ENCODE measurements around the gene TESK2. TPM values are rescaled to one million over a fixed set of nuclear protein-coding genes. Genes with fewer than 3 reads are reported as not detected.
"Not testable (repeated sequence)": the region's sequence is repeated elsewhere in the genome, so short reads cannot be mapped to it uniquely, and the experiment has no call there.

Gene TESK2
- total and polyA plus RNA-seq, 8 donors = 1.5 to 3.6 (median 2.6) TPM

DNA sequence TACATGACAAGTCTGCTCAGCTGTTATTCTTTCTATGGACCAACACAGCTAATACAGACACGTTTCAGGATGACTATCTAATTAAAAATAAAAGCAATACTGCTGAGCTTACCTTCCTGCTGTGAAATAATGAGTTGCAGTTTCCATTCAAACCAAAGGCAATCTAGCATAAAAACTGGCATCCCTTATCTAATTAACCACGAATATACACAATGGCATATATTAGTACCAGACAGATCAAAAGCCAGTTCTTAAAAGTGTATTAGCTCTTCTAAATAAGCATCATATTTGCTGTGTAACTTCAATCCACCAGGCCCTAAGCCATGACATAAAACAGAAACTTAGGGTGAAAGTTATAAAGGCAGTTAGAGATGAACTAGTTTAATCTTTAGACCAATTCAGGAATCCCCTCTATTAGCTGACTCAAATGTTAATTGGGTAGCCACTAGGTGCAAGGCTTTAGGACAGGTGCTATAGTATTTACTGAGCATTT, 20.6 kb downstream of the TESK2 start:
- FAIRE-seq (no peak), ATAC-seq (no peak), DNase-seq (no peak)
- Histone ChIP-seq H3K36me3 (no peaks in the 10 kb centered on the region), H3K27me3 (no peaks in the 10 kb centered on the region), H3K9me3 (no peaks in the 10 kb centered on the region), H3K4me1 (no peaks in the 10 kb centered on the region), H3K27ac (no peak overlapping the region), H3K4me3 (no peak overlapping the region)
- TF ChIP-seq, protein P1, sequence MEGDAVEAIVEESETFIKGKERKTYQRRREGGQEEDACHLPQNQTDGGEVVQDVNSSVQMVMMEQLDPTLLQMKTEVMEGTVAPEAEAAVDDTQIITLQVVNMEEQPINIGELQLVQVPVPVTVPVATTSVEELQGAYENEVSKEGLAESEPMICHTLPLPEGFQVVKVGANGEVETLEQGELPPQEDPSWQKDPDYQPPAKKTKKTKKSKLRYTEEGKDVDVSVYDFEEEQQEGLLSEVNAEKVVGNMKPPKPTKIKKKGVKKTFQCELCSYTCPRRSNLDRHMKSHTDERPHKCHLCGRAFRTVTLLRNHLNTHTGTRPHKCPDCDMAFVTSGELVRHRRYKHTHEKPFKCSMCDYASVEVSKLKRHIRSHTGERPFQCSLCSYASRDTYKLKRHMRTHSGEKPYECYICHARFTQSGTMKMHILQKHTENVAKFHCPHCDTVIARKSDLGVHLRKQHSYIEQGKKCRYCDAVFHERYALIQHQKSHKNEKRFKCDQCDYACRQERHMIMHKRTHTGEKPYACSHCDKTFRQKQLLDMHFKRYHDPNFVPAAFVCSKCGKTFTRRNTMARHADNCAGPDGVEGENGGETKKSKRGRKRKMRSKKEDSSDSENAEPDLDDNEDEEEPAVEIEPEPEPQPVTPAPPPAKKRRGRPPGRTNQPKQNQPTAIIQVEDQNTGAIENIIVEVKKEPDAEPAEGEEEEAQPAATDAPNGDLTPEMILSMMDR (IDR thresholded peaks at IDR 0.05) = no peak
- 46 to 51% methylated on average over 2 of the region's 2 CpGs for WGBS, 2 donors
- intact Hi-C loops (cut with DNase I) = no loop called here

DNA sequence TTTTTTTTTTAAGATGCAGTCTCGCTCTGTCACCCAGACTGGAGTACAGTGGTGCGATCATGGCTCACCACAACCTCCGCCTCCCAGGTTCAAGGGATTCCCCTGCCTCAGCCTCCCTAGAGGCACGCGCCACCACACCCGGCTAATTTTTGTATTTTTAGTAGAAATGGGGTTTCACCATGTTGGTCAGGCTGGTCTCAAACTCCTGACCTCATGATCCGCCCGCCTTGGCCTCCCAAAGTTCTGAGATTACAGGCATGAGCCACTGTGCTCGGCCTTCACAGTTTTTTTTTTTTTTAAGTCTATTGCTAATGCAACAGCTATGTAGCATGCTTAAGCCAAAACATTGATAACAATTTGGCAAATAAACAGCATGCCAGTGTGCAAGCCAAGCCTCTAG, 23.6 kb downstream of the TESK2 start:
- H3K4me3 ChIP-seq; H3K27me3 ChIP-seq; FAIRE-seq; H3K9me3 ChIP-seq; H3K36me3 ChIP-seq; H3K27ac ChIP-seq; intact Hi-C loops (cut with DNase I); DNase-seq; ATAC-seq; H3K4me1 ChIP-seq: not testable (repeated sequence)
- 88 to 95% methylated on average over 9 of the region's 9 CpGs for WGBS, 2 donors

DNA sequence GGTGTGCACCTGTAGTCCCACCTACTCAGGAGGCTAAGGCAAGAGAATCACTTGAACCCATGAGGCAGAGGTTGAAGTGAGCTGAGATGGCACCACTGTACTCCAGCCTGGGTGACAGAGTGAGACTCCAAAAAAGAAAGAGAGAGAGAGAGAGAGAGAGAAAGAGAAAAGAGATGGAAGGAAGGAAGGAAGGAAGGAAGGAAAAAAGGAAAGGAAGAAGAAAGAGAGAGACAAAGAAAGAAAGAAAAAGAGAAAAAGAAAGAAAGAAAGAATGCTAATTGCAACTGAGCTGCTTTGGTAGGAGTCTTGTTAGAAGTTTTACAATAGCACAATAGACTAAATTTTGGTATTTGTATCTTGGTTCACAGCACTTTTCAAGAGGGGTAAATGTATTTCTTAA, 25.7 kb downstream of the TESK2 start:
- Histone ChIP-seq H3K27me3 (no peaks in the 10 kb centered on the region), H3K36me3 (no peaks in the 10 kb centered on the region), H3K9me3 (no peaks in the 10 kb centered on the region), H3K4me1 (no peaks in the 10 kb centered on the region), H3K4me3 (no peak overlapping the region), H3K27ac (no peak overlapping the region)
- DNase-seq (no peak), ATAC-seq (no peak), FAIRE-seq (no peak)
- TF ChIP-seq, protein P1 (IDR thresholded peaks at IDR 0.05) = no peak
- intact Hi-C loops (cut with DNase I) = no loop called here

DNA sequence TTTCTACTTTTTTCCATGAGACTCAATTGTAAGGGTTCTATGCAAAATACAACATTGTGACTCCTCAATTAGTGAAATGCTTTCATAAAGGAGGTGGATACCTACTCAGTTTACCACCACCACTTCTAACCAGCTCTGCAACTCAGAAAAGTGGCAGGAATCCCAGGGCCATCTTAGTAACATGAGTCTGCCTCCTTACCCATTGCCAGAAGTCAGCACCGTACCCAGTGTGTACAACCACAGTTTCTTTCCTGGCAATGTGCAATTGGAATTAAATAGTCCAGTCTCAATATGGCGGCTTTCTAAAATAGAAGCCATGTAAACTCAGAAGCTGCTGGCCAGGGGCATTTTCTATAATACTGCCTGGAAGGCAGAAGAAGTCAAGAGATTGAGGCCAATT, 32.1 kb downstream of the TESK2 start:
- no peak overlapping the region for H3K4me3 ChIP-seq
- H3K27me3 ChIP-seq = no peaks in the 10 kb centered on the region
- no peak overlapping the region for H3K27ac ChIP-seq
- intact Hi-C loops (cut with DNase I) = no loop called here
- 91 to 94% methylated on average over 2 of the region's 2 CpGs for WGBS, 2 donors
- TF ChIP-seq, protein P1 (IDR thresholded peaks at IDR 0.05) = no peak
- H3K36me3 ChIP-seq = no peaks in the 10 kb centered on the region
- DNase-seq (no peak), ATAC-seq (no peak), FAIRE-seq (no peak)
- no peaks in the 10 kb centered on the region for H3K4me1 ChIP-seq
- no peaks in the 10 kb centered on the region for H3K9me3 ChIP-seq

DNA sequence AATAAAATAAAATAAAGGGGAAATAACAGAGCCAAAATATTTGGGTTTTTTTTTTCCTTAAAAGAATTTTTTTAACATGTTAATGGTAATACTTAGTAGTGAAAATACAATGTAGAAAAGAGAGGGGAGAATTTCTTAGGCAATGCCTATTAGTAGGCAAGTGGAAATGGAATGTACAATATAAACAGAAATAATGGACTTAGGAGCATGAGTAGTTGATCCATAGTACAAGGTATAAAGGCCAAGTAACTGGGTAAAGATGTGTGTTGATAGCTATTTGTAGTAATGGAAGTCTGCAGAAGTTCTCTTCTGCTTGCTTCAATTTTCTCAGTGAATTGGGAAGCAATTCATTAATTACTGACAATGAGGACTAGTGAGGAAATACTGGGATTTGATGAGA, 34.4 kb downstream of the TESK2 start:
- Histone ChIP-seq H3K27ac (no peak overlapping the region), H3K27me3 (no peaks in the 10 kb centered on the region), H3K4me1 (no peaks in the 10 kb centered on the region), H3K36me3 (no peaks in the 10 kb centered on the region), H3K4me3 (no peak overlapping the region), H3K9me3 (no peaks in the 10 kb centered on the region)
- intact Hi-C loops (cut with DNase I) = no loop called here
- FAIRE-seq (no peak), ATAC-seq (no peak), DNase-seq (no peak)
- TF ChIP-seq, protein P1 (IDR thresholded peaks at IDR 0.05) = no peak

DNA sequence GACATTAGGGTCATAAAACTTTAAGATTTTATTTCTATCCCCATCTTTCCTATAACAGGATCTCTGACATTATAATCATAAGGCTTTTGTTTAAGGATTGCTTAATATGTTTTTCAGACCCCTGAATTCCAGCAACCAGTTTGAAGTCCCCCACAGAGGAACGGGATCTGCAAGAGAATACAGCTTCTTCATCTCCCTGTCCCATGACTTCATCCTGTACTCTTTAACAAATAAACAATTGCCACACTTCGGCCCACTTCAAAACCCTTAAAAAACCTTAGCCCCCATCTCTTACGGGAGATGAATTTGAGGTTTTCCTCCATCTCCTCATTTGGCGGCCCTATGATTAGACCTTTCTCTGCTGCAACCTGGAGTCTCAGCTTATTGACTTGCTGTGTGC, 35.8 kb downstream of the TESK2 start:
- Histone ChIP-seq H3K36me3 (no peaks in the 10 kb centered on the region), H3K27me3 (no peaks in the 10 kb centered on the region), H3K27ac (no peak overlapping the region), H3K4me1 (no peaks in the 10 kb centered on the region), H3K9me3 (no peaks in the 10 kb centered on the region), H3K4me3 (no peak overlapping the region)
- TF ChIP-seq, protein P1 (IDR thresholded peaks at IDR 0.05) = no peak
- FAIRE-seq = no peak
- 87 to 91% methylated on average over 4 of the region's 4 CpGs for WGBS, 2 donors
- ATAC-seq = no peak
- intact Hi-C loops (cut with DNase I) = no loop called here
- no peak for DNase-seq

Data from pancreas (tissue), 10 donors.